ENCODE measurements around the gene NELL2.
A peak's percentile ranks its signal among the peaks of the same experiment; 100 is the strongest.
"Not testable (repeated sequence)": the region's sequence is repeated elsewhere in the genome, so short reads cannot be mapped to it uniquely, and the experiment has no call there.

The NELL2 gene

DNA sequence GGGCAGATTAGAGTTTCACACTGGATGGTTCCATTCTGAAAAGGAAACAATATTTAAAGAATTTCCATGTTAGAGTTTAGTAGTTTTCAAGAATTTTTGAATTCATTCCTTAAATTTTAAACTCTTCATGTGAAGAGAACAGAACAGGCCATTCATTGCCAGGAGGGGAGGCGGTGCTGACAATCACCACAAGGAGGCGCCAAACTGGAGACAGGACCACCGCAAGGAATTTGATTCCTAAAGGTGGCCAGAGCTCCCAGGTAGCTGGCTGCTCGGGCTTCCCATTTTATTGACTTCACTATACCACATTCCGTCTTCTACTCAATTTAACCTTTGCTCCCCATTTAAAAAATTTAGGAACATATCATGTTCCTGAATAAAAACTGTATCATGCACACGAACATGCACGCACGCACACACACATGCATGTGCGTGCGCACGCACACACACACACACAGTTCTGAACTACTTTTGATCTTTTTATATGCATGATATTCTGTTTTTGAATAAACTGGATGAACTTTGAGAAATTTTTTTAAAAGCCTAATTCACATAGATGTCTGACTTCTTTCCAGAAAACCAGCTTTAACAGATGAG is 101.2 kb downstream of the NELL2 start:
- DNase-seq = peak; percentile 34

DNA sequence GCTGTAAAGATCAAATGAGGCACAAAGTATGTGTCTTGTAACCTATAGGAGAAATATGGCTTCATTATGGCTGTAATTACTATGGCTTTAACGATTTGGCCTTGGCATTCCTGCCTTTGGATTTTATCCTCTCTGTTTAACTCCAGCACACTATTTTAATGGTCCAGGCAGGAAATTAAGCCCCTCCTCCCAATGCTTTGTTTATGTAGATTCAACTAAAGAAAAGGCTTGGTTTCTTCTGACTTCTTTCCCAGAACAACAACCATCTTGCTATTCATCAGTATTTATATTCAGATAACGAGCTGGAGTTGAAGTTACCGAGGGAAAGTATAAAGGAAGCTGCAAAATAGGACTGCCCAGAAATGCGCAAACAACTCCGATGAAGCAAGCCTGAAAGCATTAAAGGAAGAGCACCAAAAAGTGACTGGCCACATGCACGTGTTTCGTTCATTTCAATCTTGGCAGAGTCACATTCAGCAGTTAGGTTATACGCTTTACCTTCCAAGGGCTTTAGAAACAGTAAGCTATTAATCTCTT is 104.6 kb downstream of the NELL2 start:
- peak; percentile 66 for DNase-seq

DNA sequence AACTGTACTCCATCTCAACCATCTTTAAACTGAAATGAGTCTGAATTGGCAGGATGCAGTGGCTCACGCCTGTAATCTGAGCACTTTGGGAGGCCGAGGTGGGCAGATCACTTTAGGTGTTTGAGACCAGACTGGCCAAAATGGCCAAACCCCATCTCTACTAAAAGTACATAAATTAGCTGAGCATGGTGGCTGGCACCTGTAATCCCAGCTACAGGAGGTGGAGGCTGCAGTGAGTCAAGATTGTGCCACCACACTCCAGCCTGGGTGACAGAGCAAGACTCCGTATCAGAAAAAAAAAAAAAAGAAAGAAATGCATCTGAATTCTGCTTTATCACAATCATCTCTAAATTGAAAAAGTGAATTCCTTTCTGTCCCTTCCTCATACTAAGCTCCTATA is 110.3 kb downstream of the NELL2 start:
- DNase-seq = no peak

DNA sequence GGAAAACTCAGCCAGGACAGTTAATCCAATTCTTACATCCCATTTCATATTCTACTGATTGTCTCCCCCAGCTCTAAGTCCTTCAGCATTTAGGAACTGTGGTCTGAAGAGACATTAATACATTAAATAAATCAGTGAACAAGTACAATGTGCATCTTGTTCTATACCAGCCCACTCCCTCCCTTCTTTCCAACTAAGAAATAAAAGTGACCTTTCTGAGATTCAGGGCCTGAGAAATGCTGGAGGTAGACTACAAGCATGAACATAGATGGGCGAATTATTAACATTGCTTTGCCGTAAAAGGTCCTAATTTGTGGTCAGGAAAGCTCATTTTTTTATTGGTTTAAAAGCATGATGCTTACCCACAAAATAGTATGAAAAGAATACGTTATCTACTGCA is 113.1 kb downstream of the NELL2 start:
- no peak for DNase-seq

DNA sequence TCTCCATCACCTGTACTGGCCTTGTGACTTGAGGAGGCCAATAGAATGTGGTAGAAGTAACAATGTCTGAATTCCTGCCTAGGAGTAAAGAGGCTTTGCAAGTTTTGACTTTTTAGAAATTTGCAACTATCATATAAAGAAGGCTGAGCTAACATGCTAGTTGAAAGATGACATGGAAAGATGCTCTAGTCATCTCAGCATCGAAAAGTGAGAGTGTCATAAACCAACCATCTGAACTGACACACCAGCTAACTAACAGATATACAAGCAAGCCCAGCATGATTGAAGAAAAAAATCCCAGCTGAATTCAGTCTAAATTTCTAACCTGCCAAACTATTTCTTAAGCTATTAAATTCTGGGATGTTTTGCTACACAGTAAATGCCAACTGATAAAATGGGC is 116.8 kb downstream of the NELL2 start:
- no peak for DNase-seq

DNA sequence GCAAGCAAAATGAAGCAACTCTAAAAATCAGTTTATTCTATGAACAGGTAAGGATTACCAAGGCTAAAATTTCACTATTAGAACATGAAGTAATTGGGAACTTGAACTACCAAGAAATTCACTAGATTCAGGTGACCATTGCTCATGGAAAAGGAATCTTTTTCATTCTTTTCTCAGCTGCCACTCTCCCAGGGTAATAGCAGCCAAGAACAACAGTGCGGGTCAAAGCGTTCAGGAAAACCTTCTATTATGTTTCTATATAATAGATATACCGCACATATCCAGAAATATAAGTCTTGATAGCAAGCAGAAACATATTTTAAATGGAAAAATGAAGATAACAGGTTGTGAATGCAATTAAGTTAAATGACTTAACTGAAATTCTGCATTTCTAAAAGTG is 125.6 kb downstream of the NELL2 start:
- no peak for DNase-seq

DNA sequence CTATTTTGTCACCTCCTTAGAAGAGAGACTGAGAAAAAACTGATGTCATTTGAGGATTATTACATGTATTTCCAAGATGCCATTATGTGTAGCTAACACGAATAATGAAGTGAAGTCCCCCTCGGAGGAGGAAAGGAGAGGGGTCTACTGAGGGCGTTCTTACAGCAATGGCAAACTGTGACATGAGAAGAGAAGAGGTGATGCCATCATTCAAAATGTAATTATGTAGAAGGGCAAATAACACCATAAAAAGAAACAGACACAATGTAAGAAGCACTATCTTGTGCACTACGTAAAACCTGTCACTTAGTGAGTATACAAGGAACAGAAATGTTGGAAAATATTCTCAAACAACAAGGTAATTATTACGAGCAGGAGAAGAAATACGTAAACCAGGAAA is 126.5 kb downstream of the NELL2 start:
- DNase-seq = no peak

DNA sequence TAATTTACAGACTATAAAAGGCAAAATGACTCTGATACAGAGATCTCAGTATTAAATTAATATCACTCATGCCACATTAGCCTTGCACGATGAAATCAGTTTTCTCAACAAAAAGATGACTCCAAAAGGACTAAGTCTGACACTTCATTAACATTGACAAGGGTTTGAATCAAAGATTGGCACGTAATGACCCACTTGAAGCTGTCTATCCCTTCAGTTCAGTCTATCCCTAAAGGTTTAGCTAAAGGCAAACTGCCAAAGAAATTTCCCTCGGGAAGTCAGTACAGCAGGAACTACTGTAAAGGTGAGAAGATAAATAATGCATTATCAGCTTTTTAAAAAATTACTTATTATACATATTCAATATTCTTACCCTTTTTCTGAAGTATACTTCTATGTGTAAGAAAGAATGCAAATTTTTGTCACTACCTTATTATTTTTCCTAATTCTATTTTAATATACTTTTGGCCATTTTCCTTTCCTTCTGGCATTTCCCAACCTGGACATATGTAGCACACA is 127.1 kb downstream of the NELL2 start:
- DNase-seq = peak; percentile 81

DNA sequence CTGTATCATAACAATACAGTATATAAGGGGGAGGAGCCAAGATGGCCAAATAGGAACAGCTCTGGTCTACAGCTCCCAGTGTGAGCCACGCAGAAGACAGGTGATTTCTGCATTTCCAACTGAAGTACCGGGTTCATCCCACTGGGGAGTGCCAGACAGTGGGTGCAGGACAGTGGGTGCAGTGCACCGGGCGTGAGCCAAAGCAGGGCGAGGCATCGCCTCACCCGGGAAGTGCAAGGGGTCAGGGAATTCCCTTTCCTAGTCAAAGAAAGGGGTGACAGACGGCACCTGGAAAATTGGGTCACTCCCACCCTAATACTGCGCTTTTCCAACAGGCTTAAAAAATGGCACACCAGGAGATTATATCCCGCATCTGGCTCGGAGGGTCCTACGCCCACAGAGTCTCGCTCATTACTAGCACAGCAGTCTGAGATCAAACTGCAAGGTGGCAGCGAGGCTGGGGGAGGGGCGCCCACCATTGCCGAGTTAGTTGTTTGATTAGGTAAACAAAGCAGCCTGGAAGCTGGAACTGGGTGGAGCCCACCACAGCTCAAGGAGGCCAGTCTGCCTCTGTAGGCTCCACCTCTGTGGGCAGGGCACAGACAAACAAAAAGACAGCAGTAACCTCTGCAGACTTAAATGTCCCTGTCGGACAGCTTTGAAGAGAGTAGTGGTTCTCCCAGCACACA is 134.7 kb downstream of the NELL2 start:
- not testable (repeated sequence) for DNase-seq

DNA sequence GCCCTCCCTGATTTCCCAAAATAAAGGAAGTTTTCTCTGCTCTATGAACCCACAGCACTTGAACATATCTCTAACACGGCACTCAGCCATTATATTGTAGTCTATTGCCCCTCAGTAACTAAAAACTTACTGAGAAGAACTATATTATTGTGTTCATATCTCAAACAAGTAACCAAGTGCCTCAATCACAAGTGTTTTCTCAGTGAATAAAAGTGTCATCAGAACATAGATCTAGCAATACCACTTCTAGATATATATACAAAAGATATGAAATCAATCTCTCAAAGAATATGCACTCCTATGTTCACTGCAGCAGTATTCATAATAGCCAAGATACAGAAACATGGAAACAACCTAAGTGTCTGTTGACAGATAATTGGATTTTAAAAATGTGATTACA is 138.1 kb downstream of the NELL2 start:
- no peak for DNase-seq

DNA sequence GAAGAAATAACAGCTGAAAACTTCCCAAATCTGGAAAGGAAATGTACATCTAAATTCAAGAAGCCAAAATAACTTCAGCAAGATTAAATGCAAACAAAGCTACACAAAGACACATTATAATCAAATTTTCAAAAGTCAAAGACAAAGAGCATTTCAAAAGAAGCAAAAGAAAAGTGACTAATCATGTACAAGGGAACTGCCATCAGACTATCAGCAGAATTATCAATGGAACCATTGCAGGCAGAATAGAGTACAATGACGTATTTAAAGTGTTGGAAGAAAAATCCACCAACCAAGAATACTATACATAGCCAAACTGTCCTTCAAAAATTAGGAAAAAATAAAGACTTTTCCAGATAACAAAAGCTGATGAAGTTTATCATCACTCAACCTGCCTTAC is 147.5 kb downstream of the NELL2 start:
- no peak for DNase-seq

DNA sequence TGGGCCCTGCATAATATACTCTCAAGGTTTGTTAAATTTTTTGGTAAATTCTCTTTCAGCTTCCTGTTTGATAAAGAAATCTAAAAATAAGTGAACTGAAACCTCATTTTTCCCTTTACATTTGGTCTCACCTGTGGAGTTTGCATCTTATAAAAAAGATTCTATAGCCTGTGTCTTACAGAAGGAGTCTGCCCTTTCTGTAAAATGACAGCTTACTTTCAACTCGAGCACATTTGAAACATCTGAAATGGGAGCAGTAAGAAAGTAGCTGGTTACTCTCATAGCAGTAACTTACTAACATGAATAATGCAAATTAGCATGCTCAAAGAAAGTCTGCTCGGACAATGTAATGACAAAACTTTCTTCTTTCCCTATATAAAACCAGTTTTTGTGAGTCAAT is 155.8 kb downstream of the NELL2 start:
- no peak for DNase-seq

DNA sequence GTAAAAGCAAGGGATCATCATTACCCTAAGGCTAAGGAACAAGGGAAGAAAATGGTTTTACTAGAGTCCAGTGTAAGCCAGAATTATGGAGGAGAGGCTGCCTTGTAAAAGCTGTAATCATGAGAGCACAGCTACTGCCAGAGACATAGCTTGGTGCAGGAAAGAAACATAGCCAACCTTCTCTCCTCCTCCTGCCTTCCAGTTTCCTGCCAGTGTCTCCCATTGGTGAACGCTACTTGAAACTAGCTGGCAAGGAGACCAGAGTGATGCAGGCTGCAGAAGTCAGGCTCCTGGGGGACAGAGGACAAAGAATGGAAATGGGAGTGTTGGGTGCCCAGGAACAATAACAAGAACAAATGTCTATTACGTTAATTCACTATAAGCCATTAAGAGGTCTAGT is 158.5 kb downstream of the NELL2 start:
- DNase-seq = peak; percentile 35

DNA sequence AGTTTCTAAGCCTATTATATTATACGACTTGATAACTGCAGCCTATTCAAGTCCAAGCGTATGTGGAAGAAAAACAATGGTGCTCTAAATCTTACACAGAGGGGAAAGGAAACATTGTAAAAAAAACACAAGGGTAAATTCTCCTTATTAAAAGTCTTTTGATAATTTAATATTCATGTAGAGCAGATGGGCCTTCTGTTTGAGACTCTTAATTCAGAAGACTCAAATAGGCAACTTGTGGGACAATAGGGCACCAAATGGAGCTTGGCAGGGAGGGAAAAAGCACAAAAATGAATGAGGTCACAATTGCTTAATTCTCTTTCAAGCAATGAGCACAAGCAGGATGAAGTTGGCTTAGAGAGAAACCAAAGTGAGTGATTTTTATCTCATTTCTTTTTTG is 159.4 kb downstream of the NELL2 start:
- DNase-seq = no peak

DNA sequence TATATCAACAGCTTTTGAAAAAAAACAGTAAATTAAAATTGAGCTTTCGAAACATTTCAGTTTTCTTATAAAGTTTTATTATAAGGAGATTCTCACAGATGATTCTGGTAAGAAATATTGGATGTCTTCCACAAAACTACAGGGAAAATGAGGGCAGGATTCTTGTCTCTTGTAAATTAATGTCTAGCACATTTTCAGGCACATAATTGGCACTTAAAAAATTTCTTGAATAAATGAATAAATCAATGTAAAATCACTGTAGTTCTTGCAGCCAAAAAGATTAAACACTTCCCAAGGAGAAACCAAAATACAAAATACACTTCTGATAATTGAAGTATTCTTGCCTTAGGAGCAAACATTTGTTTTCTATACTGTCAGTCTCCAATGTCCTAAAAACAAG is 164.4 kb downstream of the NELL2 start:
- no peak for DNase-seq

DNA sequence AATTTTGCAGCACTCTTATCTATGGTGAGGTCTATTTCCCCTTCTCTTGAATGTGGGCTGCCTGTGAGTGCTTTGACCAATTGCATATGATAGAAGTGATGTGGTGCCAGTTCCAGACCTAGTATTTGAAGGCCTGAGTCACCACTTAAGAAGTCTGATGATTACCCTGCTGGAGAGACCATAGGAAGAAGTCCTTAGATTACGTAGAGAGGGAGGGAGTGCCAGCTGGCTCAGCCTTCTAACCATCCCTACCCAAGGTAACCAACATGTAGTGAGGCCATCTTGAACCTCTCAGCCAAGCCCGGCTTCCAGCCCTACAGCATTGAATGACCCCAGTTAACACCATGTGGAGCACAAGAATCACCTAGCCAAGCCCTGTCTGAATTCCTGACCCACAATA is 166.9 kb downstream of the NELL2 start:
- DNase-seq = no peak

DNA sequence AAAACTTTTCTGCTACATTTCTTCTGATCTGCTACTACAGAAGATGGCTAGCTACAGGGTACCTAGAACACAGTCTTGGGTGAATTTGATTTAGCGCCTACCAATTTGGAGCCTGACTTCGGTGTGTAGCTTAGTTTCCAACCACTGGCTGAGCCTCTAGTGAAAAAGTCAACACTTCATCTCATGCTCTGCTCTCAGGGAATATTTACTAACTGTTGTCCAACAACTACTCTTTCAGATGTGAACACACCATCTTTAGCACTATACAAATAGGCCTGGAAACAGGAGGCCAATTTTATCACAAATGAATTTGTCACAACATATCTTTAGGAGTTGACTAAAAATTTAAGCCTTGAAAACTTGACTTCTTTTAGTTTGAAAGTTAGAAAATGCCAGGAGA is 167.9 kb downstream of the NELL2 start:
- no peak for DNase-seq

DNA sequence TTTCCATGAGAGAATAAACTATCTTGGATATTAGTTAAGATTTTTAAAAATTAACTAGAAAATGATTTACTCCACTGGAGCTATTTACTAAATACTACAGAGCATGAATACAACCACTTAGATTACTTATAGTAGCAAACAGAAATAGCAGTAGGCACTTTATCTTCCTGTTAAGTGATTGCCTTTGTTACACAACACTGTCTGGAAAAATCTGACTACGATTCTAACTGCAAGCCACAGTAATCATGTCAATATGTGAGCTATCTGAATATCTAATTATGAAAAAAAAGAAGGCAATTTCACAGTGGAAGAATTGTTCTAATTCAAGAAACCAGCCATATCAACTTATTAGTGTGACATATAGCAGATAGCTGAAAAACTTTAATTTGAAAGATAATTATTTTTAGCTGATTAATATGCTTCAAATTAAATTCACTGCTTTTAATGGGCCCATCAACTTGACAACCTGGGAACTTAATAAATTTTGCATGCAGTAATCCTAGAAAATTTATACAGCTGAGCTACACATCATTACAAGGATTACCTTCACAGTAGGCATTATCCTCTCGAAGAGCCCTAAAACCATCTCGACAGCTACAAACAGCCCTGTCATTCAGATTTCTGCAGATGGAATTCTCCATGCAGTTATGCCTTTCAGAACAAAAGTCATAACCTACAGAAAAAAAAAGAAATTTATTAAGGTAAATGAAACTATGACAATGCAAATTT is 172.8 kb downstream of the NELL2 start:
- DNase-seq = peak; percentile 5

DNA sequence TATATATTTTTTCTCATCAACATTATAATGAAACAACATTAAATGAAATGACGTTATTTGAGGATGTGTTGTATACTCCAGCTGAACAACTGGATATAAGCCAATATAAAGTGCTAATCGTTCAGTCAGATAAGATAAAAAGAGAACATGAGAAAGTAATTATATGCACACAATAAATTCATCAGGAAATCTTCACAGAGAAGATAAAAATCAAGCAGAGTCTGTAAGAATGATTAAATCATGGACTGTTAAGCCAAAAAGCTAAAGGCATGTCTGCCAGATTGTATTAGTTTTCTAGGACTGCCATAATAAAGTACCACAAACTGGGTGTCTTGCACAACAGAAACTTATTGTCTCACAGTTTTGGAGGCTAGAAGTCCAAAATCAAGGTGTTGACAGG is 178.6 kb downstream of the NELL2 start:
- DNase-seq = no peak

DNA sequence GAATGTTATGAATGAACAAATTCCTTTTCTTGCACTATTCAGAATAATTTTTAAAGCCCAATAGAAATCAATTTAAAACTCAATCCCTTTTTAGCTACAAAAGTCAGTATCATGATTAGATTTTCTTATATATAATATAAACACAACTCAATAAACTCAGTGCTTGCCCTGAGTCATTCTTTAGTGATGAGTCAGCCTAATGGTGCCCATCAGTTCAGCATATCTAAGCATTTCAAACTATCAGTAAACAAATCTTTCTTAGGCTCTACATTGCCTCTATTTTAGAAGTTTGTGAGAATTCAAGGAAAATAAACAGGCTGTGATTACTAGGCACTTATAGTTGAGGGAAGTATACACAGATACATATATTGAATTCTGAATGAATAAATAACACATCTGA is 179.6 kb downstream of the NELL2 start:
- DNase-seq = no peak

DNA sequence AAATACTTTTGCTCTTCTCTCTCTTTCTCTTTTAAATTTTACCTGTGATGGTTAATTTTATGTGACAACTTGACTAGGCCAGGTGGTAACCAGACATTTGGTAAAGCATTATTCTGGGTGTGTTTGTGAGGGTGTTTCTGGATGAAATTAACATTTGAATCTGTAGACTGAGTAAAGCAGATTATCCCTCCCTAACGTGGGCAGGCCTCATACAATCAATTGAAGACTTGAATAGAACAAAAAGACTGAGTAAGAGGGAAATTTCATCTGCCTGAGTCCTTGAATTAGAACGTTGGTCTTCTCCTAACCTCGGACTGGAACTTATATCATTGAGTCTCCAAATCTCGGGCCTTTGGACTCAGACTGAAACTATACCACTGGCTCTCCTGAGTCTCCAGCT is 182.1 kb downstream of the NELL2 start:
- no peak for DNase-seq

DNA sequence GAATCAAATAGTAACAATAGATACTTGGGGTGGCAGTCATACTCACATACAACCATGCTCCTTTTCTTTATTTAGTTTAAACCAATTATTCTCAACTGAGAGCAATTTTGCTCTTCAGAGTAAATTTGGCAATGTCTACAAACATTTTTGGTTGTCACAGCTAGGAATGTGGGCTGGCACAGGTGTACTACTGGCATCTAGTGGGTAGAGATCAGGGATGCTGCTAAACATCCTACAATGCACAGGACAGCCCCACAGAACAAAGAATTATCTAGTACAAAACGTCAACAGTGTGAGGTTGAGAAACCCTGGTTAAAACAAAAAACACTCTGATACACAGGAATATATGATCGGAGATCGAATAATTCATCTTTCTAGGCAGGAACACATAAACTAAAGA is 186.5 kb downstream of the NELL2 start:
- no peak for DNase-seq

DNA sequence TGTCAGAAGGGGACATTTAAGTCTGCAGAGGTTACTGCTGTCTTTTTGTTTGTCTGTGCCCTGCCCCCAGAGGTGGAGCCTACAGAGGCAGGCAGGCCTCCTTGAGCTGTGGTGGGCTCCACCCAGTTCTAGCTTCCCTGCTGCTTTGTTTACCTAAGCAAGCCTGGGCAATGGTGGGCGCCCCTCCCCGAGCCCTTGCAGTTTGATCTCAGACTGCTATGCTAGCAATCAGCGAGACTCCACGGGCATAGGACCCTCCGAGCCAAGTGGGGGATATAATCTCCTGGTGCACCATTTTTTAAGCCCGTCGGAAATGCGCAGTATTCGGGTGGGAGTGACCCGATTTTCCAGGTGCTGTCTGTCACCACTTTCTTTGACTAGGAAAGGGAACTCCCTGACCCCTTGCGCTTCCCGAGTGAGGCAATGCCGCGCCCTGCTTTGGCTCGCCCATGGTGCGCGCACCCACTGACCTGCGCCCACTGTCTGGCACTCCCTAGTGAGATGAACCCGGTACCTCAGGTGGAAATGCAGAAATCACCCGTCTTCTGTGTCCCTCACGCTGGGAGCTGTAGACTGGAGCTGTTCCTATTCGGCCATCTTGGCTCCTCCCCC is 189.2 kb downstream of the NELL2 start:
- DNase-seq = not testable (repeated sequence)

DNA sequence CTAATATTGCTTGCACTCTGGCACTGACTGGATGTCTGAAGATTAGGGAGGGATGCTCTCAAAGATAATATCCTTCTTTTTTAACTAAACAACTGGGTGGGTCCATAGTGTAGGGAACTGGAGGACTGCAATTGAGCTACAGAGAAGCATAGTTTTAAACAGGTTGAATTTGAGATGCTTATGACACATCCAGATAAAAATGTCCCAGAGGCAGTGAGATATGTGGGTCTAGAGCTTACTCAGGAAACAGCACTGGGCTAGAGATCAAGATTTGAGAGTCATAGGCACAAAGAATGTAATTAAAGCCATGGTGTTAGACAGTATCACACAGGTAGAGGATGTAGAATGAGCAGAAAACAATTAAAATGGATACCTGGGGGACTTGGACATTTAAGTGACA is 198.4 kb downstream of the NELL2 start:
- no peak for DNase-seq
